HFF-Myc (cell line): ENCODE data around the gene CDC23.
A peak's percentile ranks its signal among the peaks of the same experiment; 100 is the strongest.
"Not testable (repeated sequence)": the region's sequence is repeated elsewhere in the genome, so short reads cannot be mapped to it uniquely, and the experiment has no call there.

Experiments
- DNase-seq: peaks from one replicate; pipeline ENCODE4 v3.0.0-alpha.2; 2011; ENCODE audit warnings: low read depth; ENCODE audit errors: extremely low read depth
- H3K4me3 ChIP-seq: replicated peaks from 2 replicates; pipeline ENCODE4 v1.5.1; 2011; ENCODE audit warnings: low read depth, mild to moderate bottlenecking, control low read depth, low read length
- CTCF ChIP-seq: IDR thresholded peaks from 2 replicates; pipeline ENCODE4 v1.5.1; 2012; ENCODE audit warnings: mild to moderate bottlenecking, low read depth, low read length, control low read depth; ENCODE audit errors: missing control alignments

CDC23 gene

GRCh38 chr5:138213161-138214029 lies at the start of gene CDC23:
Gene CDC23, minus strand, starts transcription at chr5:138213323. Its CDS starts 11 bp downstream, at chr5:138213312.
- peak within 1 kb of the TSS; percentile 100 for H3K4me3 ChIP-seq
- TF ChIP-seq CTCF, result no peak
- DNase-seq, result peak; percentile 97

GRCh38 chr5:138258704-138259292 lies 45.7 kb upstream of the CDC23 start:
- no peak for TF ChIP-seq CTCF
- DNase-seq, result no peak
- H3K4me3 ChIP-seq, result no peak overlapping the region

GRCh38 chr5:138257583-138257982 lies 44.5 kb upstream of the CDC23 start:
- DNase-seq, result no peak
- H3K4me3 ChIP-seq, result no peak overlapping the region
- TF ChIP-seq CTCF, result no peak

- no peak overlapping the region for H3K4me3 ChIP-seq
- TF ChIP-seq CTCF, result no peak
- DNase-seq, result no peak
Observed at GRCh38 chr5:138252944-138253343, 39.8 kb upstream of the CDC23 start.

GRCh38 chr5:138247800-138248199 lies 34.7 kb upstream of the CDC23 start:
- H3K4me3 ChIP-seq, DNase-seq: not testable (repeated sequence)

GRCh38 chr5:138246822-138247221 lies 33.7 kb upstream of the CDC23 start:
- DNase-seq, result no peak
- TF ChIP-seq CTCF, result no peak
- no peak overlapping the region for H3K4me3 ChIP-seq

GRCh38 chr5:138246334-138246733 lies 33.2 kb upstream of the CDC23 start:
- DNase-seq, result no peak
- no peak overlapping the region for H3K4me3 ChIP-seq
- TF ChIP-seq CTCF, result no peak
